ENCODE measurements around the gene PROM1.

DNA sequence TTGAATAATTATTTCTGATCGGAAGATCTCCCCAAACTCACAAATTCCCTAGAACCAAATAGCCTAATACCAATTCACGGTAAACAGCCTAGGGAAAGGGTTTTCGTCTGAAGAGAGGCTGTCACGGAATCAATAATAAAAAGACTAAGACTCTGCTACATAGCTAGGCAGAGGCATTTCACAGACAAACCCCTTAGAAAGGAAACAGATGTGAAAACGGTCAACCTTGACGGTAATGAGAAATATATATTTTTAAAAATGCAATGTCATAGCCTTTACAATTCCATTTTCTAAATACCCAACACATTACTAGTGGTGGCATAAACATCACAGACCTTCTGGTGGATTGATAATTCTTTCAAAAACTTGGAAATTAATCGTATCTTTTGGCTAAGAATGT is 28.4 kb downstream of the PROM1 start:
- TF ChIP-seq ZNF583 (CRISPR knock-in tag; IDR thresholded peaks at IDR 0.05) (no peak), BHLHE40 (IDR thresholded peaks at IDR 0.05; ENCODE audit: low read length) (no peak), RFX5 (IDR thresholded peaks at IDR 0.05; ENCODE audit: low read depth, low read length) (no peak), FOXM1 (IDR thresholded peaks at IDR 0.05; ENCODE audit: low read depth) (no peak), FOXM1 (CRISPR knock-in tag; IDR thresholded peaks at IDR 0.05; ENCODE audit: low read depth) (no peak), ZNF280A (IDR thresholded peaks at IDR 0.05; ENCODE audit: low read depth, partially characterized antibody) (no peak), GATAD2A (IDR thresholded peaks at IDR 0.05) (no peak), ELF1 (tag; IDR thresholded peaks at IDR 0.05) (no peak)
- TF ChIP-seq, protein P1, sequence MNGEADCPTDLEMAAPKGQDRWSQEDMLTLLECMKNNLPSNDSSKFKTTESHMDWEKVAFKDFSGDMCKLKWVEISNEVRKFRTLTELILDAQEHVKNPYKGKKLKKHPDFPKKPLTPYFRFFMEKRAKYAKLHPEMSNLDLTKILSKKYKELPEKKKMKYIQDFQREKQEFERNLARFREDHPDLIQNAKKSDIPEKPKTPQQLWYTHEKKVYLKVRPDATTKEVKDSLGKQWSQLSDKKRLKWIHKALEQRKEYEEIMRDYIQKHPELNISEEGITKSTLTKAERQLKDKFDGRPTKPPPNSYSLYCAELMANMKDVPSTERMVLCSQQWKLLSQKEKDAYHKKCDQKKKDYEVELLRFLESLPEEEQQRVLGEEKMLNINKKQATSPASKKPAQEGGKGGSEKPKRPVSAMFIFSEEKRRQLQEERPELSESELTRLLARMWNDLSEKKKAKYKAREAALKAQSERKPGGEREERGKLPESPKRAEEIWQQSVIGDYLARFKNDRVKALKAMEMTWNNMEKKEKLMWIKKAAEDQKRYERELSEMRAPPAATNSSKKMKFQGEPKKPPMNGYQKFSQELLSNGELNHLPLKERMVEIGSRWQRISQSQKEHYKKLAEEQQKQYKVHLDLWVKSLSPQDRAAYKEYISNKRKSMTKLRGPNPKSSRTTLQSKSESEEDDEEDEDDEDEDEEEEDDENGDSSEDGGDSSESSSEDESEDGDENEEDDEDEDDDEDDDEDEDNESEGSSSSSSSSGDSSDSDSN (IDR thresholded peaks at IDR 0.05; ENCODE audit: borderline replicate concordance in 1 of 2, low read depth in 2 of 2, low read length in 2 of 2), result no peak

Data from K562 (cell line).